Measurements from ENCODE around the gene SLC9A9. TPM values are rescaled to one million over a fixed set of nuclear protein-coding genes. Genes with fewer than 3 reads are reported as not detected.

Gene SLC9A9
- total RNA-seq, 2 donors from 2014 or later = 23.6 to 31.0 TPM

DNA sequence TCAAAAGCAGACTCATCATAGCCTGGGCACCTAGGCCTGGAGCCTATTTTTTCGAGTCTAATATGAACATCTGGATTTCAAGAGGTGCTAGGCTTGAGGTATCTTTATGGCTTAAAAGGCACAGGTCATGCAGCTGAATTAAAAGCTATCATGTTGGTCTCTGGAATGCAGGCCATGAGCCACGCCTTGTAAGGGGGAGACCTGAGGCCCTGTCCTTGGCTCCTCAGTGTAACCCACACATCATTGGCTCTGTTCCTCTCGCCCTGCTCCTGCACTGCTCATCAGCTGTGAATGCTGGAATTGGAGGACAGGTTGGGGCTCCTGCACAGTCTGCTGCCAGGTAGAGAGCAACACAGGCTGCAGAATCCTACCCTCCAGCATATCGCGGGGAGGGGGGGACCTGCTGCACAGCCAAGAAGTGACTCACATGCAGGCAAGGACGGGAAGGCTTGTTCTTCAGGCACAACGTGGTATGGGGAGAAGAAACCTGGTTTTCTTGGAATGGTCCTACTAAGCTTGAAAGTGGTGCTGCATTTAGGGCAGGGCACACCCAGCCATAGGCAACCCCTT, 582.7 kb downstream of the SLC9A9 start:
- no peaks in the 10 kb centered on the region for H3K9me3 ChIP-seq
- WGBS = 60% methylated on average over 7 of the region's 7 CpGs
- TF ChIP-seq POLR2AphosphoS5 (IDR thresholded peaks at IDR 0.05) (no peak), POLR2A (IDR thresholded peaks at IDR 0.05) (no peak)
- TF ChIP-seq, protein P1, sequence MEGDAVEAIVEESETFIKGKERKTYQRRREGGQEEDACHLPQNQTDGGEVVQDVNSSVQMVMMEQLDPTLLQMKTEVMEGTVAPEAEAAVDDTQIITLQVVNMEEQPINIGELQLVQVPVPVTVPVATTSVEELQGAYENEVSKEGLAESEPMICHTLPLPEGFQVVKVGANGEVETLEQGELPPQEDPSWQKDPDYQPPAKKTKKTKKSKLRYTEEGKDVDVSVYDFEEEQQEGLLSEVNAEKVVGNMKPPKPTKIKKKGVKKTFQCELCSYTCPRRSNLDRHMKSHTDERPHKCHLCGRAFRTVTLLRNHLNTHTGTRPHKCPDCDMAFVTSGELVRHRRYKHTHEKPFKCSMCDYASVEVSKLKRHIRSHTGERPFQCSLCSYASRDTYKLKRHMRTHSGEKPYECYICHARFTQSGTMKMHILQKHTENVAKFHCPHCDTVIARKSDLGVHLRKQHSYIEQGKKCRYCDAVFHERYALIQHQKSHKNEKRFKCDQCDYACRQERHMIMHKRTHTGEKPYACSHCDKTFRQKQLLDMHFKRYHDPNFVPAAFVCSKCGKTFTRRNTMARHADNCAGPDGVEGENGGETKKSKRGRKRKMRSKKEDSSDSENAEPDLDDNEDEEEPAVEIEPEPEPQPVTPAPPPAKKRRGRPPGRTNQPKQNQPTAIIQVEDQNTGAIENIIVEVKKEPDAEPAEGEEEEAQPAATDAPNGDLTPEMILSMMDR (IDR thresholded peaks at IDR 0.05) = no peak
- intact Hi-C loops (cut with DNase I) = no loop called here
- no peaks in the 10 kb centered on the region for H3K4me1 ChIP-seq (replicated peaks)
- H3K27ac ChIP-seq = no peak overlapping the region
- peak; percentile 15 for DNase-seq (ENCODE audit: low spot score)
- H3K27me3 ChIP-seq (replicated peaks; ENCODE audit: insufficient read depth) = no peaks in the 10 kb centered on the region
- no peak overlapping the region for H3K4me3 ChIP-seq
- no peaks in the 10 kb centered on the region for H3K36me3 ChIP-seq

DNA sequence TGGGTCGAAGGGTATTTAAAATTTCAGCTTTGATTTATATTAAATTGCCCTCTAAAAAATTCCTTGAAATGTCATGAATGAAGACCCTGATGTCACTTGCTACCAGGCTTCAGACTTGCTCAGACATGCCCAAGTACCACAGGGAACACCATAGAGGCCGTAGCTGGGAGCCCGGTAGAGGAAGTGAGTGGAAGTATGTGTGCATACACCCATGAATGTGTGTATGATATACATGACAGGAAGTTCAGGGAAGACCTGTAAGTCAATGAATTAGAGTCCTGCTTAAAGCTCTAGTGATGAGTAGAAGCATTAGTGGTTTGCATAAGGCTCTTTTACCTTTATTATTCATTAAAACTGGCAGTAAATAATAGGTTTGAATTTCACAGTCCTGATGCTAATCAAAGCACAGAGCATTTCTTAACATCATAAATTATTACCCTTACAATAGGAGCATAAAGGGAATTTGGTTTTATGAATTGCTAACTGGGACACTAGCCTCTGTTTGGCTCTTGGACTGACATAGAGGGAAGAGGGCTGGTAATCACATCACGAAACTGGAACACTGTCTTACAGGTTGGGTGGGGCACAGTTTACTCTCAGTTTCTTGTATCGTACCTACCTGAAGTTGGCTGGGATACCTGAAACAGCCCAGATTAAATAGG, 584.3 kb downstream of the SLC9A9 start:
- H3K4me3 ChIP-seq = no peak overlapping the region
- DNase-seq (ENCODE audit: low spot score) = peak; percentile 40
- no peaks in the 10 kb centered on the region for H3K27me3 ChIP-seq (replicated peaks; ENCODE audit: insufficient read depth)
- 29% methylated on average over 5 of the region's 5 CpGs for WGBS
- no peaks in the 10 kb centered on the region for H3K36me3 ChIP-seq
- intact Hi-C loops (cut with DNase I) = no loop called here
- H3K4me1 ChIP-seq (replicated peaks) = no peaks in the 10 kb centered on the region
- no peaks in the 10 kb centered on the region for H3K9me3 ChIP-seq
- H3K27ac ChIP-seq = no peak overlapping the region
- TF ChIP-seq, protein P1 (IDR thresholded peaks at IDR 0.05) = no peak
- peak; percentile 41 for TF ChIP-seq POLR2AphosphoS5 (IDR thresholded peaks at IDR 0.05)
- no peak for TF ChIP-seq POLR2A (IDR thresholded peaks at IDR 0.05)

DNA sequence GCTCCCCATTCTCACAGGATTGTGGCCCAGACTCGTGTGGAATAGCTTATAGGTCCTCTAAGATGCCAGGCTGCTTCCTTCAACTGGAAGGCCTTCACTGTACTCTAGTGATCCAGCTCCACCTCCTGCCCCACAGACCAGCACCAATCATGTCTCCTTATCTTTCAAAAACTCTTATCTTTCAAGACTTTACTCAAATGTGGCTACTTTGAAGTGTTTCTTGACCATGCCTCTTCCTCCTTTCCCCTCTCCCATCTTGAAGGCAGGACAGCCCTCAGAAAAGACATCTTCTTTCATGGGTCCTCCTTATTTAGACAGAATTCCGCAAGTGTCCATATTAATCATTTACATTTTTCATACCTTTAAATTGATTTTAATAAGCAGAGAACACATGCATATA, 586.4 kb downstream of the SLC9A9 start:
- WGBS = 80% methylated on average over 2 of the region's 2 CpGs
- H3K4me3 ChIP-seq = no peak overlapping the region
- no peak overlapping the region for H3K27ac ChIP-seq
- no peaks in the 10 kb centered on the region for H3K4me1 ChIP-seq (replicated peaks)
- H3K36me3 ChIP-seq = no peaks in the 10 kb centered on the region
- no peak for DNase-seq (ENCODE audit: low spot score)
- H3K27me3 ChIP-seq (replicated peaks; ENCODE audit: insufficient read depth) = no peaks in the 10 kb centered on the region
- TF ChIP-seq POLR2A (IDR thresholded peaks at IDR 0.05) (no peak), POLR2AphosphoS5 (IDR thresholded peaks at IDR 0.05) (no peak)
- TF ChIP-seq, protein P1 (IDR thresholded peaks at IDR 0.05) = no peak
- intact Hi-C loops (cut with DNase I) = no loop called here
- no peaks in the 10 kb centered on the region for H3K9me3 ChIP-seq

DNA sequence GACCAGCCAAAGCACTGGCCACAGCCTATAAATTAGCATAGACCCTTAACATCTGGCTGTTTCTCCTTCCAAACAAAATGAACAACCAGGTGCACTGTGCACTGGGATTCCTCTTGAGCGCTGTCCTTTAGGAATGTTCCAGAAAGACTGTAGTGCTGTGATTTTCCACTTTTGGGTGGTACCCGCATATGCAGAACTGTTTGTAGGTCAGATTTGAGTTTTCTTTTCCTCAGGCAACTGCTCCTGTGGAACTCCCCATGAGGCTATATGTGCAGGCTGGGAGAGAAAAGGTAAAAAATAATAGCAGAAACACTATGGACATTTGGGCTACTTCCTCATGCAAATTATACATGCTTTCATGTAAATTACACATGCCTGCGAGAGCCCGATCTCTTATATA, 589.6 kb downstream of the SLC9A9 start:
- intact Hi-C loops (cut with DNase I) = no loop called here
- DNase-seq (ENCODE audit: low spot score) = no peak
- Histone ChIP-seq H3K4me3 (no peak overlapping the region), H3K27me3 (replicated peaks; ENCODE audit: insufficient read depth) (no peaks in the 10 kb centered on the region), H3K4me1 (replicated peaks) (no peaks in the 10 kb centered on the region), H3K9me3 (no peaks in the 10 kb centered on the region), H3K36me3 (no peaks in the 10 kb centered on the region), H3K27ac (no peak overlapping the region)
- WGBS = 98% methylated on average over 4 of the region's 4 CpGs
- TF ChIP-seq, protein P1 (IDR thresholded peaks at IDR 0.05) = no peak
- TF ChIP-seq POLR2AphosphoS5 (IDR thresholded peaks at IDR 0.05) (no peak), POLR2A (IDR thresholded peaks at IDR 0.05) (no peak)

DNA sequence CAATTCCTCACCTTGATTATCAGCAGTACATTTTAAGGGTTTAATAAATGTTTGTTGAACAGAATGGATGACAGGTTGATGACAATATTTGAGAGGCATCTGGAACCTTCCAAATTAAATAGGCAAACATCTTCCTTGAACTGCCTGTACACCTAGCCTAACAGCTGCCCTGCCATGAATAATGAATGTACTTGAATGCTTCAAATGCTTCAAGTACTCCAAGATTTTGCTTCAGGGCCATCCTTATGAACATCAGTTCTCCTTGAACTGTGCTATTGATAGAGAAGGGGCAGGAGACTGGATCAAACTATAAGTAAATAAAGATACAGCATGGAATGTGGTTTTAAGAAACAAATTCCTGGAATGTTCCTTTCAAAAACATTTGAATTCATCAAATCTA, 591.9 kb downstream of the SLC9A9 start:
- TF ChIP-seq, protein P1 (IDR thresholded peaks at IDR 0.05) = no peak
- no peak for TF ChIP-seq POLR2A (IDR thresholded peaks at IDR 0.05)
- no peak for TF ChIP-seq POLR2AphosphoS5 (IDR thresholded peaks at IDR 0.05)
- intact Hi-C loops (cut with DNase I) = no loop called here
- no peak overlapping the region for H3K4me3 ChIP-seq

More for the DNA sequence above, 591.9 kb downstream of the SLC9A9 start:
- no peaks in the 10 kb centered on the region for H3K4me1 ChIP-seq (replicated peaks)
- DNase-seq (ENCODE audit: low spot score) = no peak
- no peaks in the 10 kb centered on the region for H3K36me3 ChIP-seq
- H3K9me3 ChIP-seq = no peaks in the 10 kb centered on the region
- H3K27me3 ChIP-seq (replicated peaks; ENCODE audit: insufficient read depth) = no peaks in the 10 kb centered on the region
- no peak overlapping the region for H3K27ac ChIP-seq

Measured in prostate gland (tissue), 2 donors.